Measurements from ENCODE around the gene TBC1D2B.

- no peak for TF ChIP-seq EZH2phosphoT487 (conservative IDR thresholded peaks at IDR 0.05; ENCODE audit: low read length)
- TF ChIP-seq, protein P1, sequence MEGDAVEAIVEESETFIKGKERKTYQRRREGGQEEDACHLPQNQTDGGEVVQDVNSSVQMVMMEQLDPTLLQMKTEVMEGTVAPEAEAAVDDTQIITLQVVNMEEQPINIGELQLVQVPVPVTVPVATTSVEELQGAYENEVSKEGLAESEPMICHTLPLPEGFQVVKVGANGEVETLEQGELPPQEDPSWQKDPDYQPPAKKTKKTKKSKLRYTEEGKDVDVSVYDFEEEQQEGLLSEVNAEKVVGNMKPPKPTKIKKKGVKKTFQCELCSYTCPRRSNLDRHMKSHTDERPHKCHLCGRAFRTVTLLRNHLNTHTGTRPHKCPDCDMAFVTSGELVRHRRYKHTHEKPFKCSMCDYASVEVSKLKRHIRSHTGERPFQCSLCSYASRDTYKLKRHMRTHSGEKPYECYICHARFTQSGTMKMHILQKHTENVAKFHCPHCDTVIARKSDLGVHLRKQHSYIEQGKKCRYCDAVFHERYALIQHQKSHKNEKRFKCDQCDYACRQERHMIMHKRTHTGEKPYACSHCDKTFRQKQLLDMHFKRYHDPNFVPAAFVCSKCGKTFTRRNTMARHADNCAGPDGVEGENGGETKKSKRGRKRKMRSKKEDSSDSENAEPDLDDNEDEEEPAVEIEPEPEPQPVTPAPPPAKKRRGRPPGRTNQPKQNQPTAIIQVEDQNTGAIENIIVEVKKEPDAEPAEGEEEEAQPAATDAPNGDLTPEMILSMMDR (IDR thresholded peaks at IDR 0.05; ENCODE audit: insufficient read depth, low read length, poor library complexity, severe bottlenecking) = no peak
These were observed 5.2 kb upstream of the TBC1D2B start for GRCh38 chr15:78082743-78083110.

All from SU-DHL-6 (cell line).